Endometrial microvascular endothelial cells (primary cell): ENCODE measurements around the gene ABTB2. TPM values are rescaled to one million over a fixed set of nuclear protein-coding genes. Genes with fewer than 3 reads are reported as not detected.

Source experiments
- in situ Hi-C: cut with HindIII; loops from 2 replicates; pipeline ENCODE4 v1.10.0; 2017; ENCODE audit warnings: low sequenced_read_pairs, low pct_unique_long_range_greater_than_20kb; ENCODE audit errors: inconsistent ontology term
- total RNA-seq: library from RNA; depleted of rRNA; stranded (reverse); fragments of >200 nt; gene quantifications from one replicate; pipeline ENCODE4 v1.2.3, GENCODE V29; 2015; ENCODE audit errors: inconsistent ontology term

The ABTB2 gene
- total RNA-seq, 1 donor from 2014 or later: 0.09 TPM

DNA sequence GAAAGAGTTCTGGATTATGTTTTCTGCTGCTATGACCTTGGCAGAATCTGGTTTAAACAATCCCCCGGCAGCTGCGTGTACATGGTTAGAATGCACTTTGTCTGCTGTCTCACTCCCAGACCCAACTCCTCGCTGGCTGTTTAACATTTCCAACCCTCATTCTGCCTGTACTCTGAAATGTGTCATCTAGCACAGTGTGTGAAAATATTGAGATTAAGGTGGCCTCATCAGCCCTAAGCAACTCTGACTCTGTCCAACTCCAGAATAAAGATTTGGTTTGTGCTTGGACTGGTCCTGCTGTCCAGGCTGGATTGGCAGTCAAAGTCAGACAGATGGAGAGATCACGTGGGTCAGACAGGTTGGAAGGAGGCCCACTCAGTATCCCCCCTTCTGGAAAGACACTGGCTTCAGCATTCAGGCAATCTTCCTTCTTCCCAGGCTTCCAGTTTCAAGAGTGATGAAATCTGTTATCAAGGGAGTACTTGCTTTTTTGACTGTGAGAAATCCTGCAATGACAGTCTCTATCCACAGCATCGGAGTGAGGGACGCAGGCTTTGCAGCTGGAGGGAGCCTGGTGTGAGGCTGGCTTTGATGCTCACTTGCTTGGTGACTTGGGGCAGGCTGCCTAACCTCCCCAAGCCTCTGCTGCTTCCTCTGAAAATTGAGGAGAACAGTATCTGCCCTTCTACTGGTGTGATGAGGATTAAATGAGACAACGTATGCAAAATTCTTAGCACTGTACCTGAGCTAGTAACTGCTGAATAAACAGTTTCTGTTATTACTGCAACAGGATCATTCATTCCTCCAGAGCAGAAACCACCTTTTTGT is 29.8 kb downstream of the ABTB2 start:
- in situ Hi-C loops: no loop called here

DNA sequence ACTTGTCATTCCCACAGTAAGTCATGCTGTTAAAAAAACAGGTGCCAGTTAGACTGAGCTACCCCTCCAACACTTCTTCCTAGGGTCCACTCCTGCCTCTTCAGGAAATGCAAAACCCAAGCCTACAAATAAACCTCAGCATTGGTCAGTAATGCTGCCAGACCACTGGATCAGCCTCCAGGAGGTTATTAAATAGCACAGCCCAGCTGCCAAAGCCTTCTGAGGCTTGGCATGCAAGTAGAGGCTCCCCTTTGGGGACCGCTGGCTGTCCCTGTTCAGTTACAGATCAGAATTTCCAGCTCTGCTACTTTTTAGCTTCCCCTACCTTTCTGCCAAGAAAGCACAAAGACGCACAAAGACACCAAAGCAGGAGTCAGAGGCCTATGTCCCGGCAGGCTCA is 33.3 kb downstream of the ABTB2 start:
- in situ Hi-C loops: no loop called here

DNA sequence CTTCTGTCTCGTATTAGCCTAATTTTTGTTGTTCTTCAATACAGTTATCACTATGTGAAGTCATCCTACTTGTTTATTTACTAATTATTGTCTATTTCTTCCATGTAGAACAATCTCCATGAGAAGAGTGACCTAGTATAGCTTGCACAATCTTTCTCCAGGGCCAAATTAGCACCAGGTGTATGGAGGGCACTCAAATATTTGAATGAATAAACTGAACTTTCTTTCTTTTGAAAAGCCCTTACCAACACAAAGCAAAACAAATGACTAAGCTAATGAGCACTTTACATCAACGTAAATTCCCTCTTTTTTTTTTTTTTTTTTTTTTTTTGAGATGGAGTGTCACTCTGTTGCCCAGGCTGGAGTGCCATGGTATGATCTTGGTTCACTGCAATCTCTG is 34.2 kb downstream of the ABTB2 start:
- in situ Hi-C loops: no loop called here

DNA sequence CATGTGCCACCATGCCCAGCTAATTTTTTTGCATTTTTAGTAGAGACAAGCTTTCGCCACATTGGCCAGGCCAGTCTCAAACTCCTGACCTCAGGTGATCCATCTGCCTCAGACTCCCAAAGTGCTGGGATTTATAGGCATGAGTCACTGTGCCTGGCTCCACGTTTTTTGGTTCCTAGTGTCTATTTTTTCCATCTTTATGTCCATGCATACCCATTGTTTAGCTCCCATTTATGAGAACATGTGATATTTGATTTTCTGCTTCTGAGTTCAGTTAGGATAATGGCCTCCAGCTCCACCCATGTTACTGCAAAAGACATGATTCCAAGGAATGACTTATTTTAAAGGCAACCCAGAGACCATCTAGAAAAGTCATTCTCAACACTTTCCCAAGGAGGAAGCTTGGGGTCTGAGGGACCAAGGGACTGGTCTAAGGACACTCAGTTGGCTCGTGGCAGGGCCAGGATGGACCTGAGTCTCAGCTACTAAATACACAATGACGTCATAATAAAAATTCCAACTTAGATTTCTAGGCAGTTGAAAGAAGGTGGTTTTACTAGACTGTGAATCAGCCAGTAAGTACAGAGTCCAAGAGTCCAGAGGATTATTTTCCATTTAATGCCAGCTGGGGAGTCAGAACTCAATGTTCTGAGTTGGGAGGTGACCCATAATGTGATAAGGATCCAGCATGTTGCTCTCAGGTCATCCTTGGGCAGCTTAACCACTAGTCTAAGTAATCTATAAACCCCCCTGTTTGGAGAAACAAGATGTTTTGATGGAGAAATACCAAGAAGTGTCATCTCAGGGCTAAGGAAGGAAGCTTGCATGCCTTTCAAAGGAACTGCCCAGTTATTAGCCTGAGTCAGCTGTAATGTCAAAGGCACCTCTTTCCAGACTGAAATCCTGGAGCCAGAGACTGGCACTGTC is 39.4 kb downstream of the ABTB2 start:
- in situ Hi-C loops: no loop called here

DNA sequence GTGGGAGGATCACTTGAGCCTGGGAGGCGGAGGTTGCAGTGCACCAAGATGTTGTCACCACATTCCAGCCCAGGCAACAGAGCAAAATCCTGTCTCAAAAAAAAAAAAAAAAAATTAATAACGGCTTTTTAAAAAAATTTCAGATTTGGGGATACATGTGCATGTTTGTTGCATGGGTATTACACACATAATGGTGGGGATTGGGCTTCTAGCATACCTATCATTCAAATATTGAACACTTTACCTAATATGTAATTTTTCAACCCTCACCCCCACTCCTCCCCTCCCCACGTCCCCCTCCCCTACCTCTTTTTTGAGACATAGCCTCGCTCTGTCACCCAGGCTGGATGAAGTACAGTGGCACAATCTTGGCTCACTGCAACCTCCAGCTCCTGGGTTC is 40.1 kb downstream of the ABTB2 start:
- in situ Hi-C loops: no loop called here

DNA sequence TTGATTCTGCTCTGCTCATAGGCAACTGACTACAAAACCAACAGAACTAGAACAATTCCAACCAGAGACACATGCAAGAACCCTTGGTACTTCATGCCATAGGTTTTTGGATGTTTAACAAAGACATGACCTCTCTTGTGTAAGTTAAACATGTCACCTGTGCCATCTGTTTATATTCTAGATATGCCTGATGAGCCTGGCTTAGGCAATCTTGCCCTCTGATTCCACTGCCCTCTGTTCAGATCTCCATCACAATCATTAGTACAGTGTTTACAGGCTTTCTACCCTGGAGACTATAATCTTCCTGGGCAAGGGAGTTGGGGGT is 40.8 kb downstream of the ABTB2 start:
- in situ Hi-C loops: no loop called here

DNA sequence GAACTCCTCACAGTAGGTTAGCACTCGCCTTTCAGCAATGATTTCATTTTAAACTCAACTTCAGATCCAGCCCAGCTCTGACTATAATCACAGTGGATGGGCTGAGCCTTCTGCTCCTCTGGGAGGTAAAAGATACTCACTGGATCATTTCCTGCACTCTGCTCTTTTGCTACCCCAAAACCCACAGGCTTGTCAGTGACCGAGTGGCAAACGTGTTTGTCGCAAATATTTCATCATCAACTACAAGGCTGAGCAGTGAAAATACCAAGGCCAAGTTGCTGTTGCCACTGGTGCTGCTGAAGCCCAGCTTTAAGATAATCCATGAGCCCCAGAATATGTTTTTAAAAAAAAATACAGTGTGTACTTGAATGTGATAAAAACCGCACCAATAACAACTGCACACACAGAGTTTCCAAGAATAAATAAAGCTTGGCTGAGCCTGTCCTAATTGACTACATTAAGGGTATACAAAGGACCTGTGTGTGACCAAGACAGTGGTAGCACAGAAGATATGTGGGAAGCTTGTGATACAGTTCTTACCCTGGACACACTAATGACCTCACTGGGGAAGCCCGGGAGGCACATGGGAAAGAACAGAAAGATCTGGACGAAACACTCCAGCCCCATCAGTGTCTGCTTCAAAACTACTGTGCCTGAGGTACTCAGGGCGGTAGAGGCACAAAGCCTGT is 41.3 kb downstream of the ABTB2 start:
- in situ Hi-C loops: no loop called here

DNA sequence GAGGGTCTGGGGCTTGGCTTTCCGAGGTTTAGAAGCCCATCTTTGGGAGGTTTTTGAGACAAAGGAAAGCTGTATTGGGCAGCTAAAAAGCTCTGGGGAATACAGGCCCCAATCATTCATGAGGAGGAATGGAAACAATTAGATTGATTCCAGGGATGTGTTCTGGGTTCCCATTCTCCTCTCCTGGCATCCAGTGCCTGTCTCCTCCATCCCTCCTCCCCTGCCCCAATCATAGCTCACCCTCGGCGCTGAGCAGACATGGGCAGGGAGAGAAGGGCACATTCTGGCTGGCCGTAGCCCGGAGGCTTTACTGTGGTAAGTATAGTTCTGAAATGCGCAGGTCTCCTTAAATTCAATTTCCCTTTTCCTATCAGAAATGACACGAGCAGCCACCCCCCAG is 42.4 kb downstream of the ABTB2 start:
- in situ Hi-C loops: no loop called here

DNA sequence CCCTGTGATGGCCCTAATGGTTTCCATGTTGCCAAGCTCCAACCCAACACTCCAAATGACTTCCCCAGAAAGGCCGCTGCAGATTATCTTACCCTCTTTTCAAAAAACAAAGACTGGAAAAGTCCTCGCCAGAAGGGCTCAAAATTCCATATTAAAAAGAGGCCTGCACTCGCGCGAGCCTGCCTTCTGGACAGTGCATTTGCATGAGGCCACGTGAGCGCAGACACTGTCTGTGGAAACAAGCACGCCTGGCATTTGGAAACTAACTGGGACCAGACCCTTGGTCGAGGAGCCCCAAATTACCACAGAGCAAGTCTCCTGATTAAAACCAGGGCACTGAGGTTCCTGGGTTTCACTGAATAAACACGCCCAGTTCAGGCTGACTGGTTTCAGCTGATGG is 42.9 kb downstream of the ABTB2 start:
- in situ Hi-C loops: no loop called here

DNA sequence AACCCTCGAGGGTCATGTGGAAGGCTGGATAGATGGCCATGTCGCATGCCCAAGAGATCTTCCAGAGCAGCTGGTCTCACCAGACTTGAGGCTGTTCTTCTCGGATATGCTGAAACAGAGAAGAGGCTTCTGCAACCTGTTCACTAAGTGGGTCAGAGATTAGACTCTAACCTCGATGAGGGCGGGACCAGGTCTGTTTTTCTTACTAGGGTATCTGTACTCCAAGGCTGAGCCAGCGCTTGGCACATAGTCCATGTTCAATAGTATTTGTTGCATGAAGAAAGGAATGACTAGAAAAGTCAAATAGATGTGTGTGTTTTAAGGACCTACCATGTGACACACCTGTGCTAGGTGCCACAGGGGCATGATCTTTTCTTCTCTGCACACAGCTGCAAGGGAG is 43.6 kb downstream of the ABTB2 start:
- in situ Hi-C loops: no loop called here

DNA sequence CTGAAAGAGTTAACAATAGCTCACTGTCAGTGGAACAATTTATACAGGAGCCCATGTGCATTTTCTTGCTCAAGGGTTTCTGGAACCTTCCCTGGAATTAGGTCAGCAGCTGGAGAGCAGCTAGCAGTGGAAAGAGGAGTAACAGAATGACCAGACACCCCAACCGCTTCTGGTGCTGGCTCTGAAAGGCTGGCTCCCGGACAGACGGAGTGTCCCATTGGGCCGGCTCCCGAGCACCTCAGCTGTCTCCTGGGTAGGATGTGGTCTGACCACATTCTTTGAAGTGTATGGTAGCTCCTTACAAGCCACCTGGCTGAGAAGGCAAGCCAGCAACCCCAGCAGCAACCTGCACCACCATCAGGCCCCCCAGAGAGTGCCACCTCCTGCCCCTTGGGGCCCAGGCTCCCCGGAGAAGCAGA is 44.7 kb downstream of the ABTB2 start:
- in situ Hi-C loops: no loop called here

DNA sequence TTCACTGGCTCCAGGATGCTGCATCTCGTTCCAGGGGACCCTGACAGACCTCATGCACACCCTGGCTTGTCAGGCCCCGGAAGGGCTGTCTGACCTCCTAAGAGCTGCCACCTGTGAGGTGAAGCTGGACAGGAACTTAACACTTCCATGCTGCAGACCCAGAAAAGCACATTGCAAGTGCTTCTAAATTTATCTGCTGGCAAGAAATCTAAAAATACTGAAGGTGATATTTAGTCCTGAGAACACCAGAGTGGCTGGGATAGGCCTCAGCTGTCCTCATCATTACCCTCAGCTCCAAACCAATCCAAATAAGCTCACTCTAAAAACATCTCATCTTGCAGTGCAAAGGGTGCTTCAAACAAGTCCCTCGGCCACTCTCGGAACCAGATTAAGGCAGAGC is 46.7 kb downstream of the ABTB2 start:
- in situ Hi-C loops: no loop called here

DNA sequence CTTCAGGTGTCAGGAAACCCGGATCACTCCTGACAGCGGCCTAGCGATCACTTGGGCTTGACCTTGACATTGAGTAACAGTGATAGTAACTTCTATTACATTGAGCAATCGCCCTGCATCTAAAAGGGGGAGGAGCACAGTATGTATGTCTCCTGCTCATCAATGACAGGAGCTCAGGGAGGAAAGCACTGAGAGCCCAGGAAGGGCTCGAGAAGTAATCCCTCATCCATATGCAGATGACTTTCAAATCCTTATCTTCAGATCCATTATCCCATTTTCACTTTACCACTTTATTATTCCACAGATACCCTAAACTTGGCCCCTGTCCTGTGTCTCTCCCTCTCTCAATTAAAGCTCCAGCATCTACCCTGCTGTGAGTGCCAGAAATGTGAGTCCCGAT is 47.8 kb downstream of the ABTB2 start:
- in situ Hi-C loops: no loop called here

DNA sequence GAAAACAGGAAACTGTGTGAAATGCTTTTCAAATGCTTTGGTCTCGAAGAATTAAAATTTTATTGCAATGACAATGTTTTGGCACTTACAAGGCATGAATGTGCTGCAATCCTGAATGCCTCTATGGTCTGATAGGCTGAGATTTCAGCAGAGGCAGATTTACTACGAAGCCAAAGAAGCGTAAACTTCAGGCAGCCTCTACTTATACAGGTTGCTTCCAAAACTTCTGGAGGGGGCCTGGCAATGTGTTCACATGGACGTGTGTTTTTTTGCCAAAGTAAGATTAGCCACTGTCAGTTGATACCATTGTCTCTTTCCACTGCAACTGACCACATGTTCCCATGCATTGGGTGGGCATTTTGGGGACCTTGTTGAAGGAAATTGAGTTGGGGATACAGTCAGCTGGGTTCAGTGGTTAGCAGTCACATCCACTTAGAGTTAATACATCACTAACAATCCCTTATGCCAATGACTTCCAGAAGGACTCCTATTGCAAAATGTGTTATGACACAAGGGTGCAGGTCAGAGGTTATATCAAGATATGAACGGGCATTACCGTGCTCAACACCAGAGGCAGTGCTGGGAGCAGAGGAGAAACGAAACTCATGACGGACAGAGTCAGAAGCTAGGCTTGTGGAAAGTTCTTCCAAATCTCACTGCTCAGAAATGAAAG is 48.8 kb downstream of the ABTB2 start:
- in situ Hi-C loops: no loop called here

DNA sequence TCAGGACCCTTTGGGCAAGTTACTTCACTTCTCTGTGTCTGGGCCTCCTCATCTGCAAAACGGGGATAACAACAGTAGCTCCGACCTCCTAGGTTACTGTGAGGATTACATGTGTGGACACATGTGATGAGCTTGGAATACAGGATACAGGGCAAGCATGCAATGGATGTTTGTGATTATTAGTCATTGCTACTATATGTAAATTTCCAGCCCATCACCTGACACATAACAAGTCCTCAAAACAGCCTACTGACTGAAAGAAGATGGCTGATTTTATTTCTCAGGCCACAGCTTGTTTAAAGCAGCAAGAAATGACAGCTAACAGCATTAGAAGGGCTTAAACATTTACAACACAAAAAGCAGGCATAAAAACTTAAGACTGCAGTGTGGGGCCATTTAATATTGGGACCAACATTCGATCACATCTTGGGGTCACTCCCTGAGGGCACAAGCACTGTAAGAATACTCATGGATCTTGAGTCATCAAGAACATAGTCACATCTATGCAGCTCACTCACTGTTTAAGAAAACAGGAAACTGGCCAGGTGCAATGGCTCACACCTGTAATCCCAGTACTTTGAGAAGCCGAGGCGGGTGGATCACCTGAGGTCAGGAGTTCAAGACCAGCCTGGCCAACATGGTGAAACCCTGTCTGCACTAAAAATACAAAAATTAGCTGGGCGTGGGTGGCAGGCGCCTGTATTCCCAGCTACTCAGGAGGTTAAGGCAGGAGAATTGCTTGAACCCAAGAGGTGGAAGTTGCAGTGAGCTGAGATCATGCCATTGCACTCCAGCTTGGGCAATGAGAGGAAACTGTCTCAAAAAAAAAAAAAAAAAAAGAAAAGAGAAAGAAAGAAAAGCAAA is 49.5 kb downstream of the ABTB2 start:
- in situ Hi-C loops: no loop called here

DNA sequence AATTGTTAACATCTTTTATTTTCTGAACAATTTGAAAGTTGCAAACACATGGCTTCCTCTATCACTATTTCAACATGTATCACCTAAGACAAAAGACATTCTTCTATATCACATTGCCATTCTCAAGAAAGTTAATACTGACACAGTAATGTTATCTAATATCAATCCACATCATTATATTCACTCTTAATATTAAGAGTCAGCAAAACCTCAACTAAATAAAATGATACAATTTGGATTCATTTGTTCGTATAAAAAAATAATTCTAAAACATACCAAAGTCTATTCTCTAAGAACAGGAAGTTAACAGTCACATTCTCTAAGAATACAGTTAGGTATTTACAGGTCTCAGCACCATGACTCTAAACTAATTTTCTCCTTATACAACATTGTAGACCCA is 52.0 kb downstream of the ABTB2 start:
- in situ Hi-C loops: no loop called here

DNA sequence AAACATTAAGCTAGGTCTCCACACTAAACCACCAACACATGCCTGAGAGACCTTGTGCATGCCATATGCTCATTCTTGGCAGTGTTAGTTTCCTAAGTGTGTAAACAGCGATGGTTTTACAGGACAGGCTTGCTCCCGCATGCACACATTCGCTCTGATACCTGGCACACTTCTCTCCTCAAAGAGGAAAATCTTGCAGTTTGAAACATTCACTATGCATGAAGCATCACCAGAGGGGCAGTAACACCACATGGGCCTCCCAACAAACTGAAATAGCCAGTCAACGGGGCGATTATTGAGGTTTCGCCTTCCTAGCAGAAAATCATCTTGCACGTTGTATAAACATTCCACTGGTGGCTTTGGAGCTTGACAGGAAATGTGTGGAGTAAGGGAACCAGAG is 52.6 kb downstream of the ABTB2 start:
- in situ Hi-C loops: no loop called here

DNA sequence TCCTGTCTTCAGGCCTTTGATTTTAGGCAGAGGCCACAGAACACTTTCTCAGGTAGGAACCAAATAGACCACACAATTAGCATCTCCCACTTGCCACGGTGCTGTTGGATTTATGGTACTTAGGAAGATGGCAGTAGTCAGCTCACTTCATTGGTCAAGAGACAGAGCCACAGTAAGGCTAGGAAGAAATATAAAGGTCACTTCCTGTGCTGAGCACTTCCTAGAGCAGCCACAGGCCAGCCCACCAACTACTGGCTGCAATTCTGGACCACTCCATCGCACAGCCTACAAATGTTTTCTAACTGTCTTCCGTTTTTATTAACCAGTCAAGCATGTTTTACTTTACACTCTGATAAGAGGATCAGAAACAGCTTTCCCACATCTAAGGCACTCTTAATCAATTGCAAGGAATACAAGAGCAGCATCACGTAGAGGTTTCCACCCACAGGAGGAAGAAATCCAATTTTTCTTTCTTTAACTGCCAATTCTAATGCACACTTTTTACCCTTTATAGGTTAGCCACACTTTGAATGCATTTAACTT is 54.7 kb downstream of the ABTB2 start:
- in situ Hi-C loops: no loop called here
